Endothelial cell of hepatic sinusoid (primary cell): ENCODE results near the gene BLM.

Source experiments
- in situ Hi-C: cut with HindIII; loops from 2 replicates; pipeline ENCODE4 v1.10.0; 2017; ENCODE audit warnings: low sequenced_read_pairs

Gene BLM

DNA sequence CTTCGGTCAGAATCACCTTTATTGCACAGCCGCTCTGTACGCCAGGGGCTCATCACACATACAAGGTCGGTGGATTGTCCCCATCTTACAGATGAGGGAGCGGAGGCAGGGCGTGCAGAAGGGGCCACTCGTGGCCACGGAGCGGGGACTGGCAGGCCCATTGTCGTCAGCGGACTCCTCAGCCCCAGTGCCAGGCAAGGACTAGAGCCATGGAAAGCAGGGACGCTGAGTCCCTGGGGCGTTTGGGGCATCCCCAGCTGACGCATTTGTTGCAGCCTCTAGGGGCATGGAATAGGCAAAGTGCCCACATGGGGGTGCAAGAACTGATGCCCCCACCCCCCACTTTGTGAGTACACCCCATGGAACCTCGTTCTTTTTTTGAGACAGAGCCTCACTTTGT is 121.4 kb downstream of the BLM start:
- in situ Hi-C loops: loop anchor here (25.0 kb wide), 1 partner anchor 99 kb away; the partner anchor contains the start of genes HDDC3 and UNC45A

DNA sequence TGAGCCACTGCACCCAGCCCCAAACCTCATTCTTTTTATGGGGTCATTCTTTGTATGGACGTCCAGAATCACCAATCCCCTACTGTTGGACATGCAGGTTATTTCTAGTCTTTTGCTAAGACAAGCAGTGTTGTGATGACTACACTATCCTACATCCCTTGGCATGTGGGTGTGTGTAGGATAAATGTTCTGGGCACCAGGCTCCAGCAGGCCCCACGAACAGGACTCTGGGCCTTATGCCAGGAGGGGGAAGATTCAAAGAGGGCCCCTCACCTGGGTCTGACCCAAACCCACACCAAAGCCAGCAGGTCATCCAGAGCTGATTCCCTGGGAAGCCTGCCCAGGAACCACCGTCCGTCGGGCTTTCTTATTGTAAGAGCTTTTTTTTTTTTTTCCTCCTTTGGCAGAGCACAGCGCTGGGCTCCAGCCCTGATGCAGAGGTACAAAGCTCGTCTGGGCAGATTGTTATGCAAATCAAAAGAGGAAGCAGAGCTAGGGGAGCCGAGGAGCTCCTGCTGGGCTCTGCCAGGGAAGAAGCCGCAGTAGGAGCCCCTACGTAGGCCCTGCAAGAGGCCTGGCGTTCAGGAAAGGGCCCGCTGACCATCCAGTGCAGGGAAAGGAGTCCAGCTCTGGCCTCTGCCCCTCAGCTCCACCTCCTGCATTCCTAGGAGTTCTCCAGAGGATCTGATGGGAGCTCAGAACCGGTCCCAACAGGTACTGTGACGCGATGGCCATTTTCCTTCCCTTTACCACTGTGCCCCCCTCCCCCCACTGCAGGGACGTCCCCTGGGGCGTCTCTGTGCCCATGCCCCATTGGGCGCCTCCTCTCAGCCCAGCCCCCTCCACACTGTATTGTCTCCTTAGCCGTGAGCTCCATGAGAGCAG is 122.3 kb downstream of the BLM start:
- in situ Hi-C loops: loop anchor here (25.0 kb wide), 1 partner anchor 98 kb away; the partner anchor contains the start of genes HDDC3 and UNC45A

DNA sequence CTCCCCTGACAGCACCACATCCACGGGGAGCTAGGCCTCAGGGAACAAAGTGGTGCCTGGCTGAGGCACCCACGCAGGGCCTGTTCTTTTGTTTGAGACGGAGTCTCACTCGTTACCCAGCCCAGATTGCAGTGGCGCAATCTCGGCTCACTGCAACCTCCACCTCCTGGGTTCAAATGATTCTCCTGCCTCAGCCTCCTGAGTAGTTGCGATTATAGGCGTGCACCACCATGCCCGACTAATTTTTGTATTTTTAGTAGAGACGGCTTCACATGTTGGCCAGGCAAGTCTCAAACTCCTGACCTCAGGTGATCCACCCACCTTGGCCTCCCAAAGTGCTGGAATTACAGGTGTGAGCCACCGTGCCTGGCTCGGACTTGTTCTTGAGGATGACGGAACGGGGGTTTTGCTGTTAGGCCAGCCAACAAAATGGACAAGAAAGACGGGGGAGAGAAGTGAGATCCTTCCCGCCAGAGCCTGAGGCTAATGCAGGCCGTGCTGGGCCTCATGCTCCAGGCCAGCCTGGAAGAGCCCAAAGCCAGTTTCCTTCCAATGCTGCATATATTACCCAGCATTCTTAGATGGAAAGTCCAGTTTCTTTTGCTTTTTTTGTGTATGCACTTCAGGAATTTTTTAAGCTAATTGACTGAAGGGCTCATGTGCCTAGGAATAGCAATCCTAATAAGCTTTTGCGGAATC is 123.2 kb downstream of the BLM start:
- in situ Hi-C loops: loop anchor here (25.0 kb wide), 1 partner anchor 97 kb away; the partner anchor contains the start of genes HDDC3 and UNC45A

DNA sequence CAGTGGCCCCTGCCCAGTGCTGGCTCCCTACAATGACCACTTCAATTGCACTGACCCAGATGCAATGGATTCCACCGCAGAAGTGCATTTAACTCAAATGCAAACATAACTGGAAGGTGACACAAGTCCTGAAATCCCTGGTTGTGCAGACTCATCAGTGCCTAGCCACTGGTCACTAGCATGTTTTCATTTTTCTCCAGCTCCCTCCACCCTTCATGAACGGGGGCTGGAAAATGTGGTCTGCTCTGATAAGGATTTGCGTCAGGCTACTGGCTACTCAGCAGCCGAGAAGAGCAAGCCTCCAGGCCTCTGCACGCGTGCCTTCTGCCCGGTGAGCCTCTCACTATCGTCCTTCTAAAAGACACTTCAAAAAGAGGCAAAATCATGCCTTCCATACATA is 123.8 kb downstream of the BLM start:
- in situ Hi-C loops: loop anchor here (25.0 kb wide), 1 partner anchor 96 kb away; the partner anchor contains the start of genes HDDC3 and UNC45A

DNA sequence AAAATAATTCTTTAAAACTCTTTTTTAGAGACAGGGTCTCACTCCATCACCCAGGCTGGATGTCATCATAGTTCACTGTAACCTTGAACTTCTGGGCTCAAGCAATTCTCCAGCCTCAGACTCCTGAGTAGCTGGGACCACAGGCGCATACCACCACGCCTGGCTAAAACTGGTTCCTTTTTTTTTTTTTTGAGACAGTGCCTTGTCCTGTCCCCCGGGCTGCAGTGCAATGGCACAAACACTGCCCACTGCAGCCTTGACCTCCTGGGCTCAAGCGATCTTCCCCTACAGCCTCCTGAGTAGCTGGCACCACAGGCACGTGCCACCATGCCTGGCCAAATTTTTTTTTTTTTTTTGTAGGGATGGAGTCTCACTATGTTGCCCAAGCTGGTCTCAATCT is 127.5 kb downstream of the BLM start:
- in situ Hi-C loops: loop anchor here (25.0 kb wide), 1 partner anchor 93 kb away; the partner anchor contains the start of genes HDDC3 and UNC45A

DNA sequence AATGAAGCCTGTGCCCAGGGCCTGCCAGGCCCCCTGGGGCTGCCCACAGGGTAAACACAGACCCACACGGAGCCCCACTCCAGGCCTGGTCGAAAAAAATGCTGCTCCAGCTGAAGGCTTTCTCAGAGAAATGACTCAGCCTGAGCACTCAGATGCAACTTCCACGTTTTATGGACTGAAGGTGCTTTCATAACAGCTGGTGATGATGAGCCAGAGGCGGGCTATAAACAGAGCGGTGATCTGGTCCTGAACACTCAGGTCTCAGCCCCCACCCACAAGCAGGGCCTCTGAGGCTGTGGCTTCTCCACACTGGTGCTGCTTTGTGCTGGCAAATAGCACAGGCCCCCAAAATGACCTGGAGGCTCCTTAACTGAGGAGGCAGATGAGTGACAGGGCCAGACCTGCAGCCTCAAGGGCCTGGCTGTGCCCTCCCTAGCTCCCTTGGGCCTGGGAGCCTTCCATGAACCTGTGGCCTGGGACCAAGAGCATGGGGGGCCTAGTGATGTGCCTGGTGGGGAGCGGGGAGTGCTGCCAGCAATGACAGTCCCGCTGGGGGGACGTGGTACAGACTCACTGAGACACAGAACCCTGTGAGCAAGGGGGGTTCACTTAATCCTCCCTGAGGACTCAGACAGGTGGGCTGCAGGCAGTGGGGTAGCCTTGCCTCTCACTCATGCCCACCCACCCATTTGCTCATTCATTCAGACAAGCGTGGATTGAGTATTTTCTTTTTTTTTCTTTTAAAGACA is 128.2 kb downstream of the BLM start:
- in situ Hi-C loops: loop anchor here (25.0 kb wide), 1 partner anchor 92 kb away; the partner anchor contains the start of genes HDDC3 and UNC45A

DNA sequence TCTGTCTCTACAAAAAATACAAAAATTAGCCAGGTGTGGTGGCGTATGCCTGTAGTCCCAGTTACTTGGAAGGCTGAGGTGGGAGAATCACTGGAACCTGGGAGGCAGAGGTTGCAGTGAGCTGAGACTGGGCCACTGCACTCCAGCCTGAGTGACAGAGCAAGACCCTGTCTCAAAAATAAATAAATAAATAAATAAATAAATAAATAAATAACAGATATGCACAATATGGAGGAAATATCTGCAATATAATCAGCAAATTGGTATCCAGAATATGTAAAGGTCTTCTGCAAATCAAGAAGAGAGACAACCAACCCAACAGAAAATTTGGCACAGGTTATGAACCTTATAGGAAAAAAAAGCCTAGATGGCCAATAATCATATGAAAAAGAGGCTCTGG is 132.3 kb downstream of the BLM start:
- in situ Hi-C loops: loop anchor here (25.0 kb wide), 1 partner anchor 88 kb away; the partner anchor contains the start of genes HDDC3 and UNC45A

DNA sequence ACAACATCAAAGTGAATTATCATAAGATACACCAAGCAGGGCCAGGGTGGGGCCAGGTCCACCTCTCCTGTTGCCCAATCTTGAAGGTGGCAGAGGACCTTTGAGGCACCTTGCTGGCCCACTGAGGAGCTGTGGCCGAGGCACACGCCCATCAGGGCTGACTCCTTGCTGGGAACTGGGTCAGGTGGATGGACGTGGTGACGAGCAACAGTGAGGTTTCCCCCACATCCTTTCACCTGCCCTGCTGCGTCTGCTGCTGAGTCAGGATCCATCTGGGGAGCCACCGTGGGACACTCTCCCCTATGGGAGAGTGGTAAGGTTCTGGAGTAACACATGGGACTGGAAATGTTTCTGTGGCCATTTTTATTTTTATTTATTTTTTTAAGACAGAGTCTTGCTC is 134.0 kb downstream of the BLM start:
- in situ Hi-C loops: no loop called here

DNA sequence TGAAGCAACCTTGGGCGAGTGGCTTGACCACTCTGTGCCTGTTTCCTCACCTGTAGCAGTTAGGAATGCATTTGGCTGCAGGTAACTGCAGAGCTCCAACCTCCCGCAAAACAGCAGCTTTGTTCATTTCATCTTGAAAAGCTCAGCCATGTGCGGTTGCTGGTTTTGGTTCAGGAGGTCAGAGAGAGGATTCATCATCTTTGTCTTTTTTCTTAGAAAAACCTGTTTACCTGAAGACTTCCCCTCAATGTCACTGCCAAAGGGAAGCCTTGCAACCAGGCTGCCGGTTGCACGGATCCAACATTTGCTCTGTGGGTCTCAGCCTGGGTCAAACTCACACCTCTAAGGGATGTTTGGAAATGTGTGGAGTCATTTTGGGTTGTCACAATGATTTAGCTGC is 134.8 kb downstream of the BLM start:
- in situ Hi-C loops: no loop called here

DNA sequence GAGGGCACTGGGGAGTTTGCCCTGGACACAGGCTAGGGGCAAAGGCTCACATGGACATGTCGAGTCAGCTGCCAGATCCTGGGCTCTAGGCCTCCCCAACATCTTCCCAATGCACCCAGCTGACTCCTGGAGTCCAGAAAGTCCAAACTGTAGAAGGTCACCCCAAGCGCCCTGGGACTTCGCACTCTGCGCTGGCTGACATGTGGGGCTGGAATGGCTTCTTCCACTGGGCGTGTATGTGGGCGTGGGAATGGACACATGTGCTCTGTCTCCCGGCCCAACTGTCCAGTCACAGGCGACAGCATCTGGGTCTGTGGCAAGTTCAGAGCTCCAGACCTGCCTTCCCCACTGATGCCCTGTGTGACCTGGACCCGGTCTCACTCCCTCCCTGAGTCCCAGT is 138.0 kb downstream of the BLM start:
- in situ Hi-C loops: no loop called here

DNA sequence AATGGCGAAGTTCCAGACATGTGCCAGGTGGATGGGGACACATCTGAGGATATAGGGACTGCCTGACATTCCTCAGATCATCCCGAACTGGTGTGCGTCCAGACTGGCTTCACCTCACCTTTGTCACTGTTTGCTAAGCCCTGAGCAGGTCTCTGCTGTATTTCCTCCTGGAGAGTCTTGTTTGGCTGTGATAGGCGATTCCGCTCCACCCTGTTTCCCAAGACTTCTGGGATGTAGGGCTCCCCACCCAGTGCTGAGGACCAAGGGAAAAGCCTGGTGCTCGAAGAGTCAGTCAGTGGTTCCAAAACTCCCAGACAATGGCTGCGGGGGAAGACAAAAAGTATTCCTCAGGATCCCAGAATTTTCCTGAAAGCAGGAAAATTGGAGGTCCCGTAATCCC is 140.2 kb downstream of the BLM start:
- in situ Hi-C loops: no loop called here

DNA sequence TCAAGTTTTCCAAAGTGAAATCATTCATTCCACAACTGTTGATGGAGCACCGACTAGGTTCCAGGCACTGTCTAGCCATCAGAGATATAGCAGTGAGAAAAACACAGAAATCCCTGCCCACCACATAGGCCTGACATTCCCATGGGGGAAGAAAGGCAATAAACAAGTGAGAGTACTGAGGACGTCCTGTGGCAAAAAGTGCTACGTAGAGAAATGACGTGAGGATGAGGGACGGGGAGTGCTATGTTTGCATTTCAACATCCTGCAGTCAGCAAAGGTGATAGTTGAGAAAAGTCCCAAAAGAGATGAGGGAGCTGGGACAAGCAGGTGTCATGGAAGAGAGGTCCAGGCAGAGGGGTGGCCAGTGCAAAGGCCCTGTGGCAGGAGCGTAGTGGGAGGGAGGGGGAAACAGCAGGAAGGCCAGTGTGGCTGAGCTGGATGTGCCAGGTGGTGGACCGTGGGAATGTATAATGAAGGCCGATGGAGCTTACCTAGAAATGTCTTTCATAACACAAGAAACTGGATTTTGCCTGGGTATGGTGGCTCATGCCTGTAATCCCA is 140.8 kb downstream of the BLM start:
- in situ Hi-C loops: no loop called here

DNA sequence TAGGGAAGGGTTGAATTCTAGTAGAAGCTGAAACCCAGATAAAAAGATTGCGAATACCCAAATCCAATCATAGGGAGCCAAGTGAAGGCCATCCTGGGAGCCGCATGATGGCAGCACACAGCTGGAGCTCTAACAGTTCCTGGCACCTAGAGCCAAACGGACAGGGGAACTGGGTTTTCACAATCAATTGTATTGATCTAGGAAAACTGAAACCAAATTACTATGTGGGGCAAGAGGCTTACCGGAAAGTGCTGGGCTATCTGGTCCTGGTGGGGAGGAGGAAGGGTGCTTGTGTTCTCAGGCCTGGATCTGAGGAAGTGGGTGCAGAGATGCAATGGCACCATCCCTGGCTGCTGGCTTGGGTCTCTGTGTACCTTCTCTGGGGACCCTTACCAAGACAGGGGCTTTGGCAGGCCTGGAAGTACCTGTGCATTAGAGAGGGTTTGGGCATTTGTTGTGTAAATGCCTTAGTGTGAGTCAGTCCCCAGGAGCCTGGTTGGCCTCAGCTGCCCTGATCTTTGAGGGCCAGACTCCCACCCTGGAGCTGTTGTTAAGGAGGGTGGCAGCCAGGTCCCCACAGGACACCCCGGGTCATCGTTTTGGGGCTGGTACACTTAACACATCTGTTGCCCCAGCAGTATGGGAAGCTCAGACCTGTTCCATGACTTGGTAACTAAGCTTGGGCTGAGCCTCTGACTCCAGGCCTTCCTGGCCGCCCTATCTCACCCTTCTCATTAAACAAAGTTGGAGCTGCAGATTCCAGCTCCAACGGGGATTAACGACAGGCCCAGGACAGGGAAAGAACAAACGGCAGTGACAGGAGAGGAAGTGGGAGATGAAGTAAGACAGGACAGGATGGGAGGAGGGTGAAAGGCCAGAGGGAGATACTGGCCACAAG is 142.3 kb downstream of the BLM start:
- in situ Hi-C loops: no loop called here

DNA sequence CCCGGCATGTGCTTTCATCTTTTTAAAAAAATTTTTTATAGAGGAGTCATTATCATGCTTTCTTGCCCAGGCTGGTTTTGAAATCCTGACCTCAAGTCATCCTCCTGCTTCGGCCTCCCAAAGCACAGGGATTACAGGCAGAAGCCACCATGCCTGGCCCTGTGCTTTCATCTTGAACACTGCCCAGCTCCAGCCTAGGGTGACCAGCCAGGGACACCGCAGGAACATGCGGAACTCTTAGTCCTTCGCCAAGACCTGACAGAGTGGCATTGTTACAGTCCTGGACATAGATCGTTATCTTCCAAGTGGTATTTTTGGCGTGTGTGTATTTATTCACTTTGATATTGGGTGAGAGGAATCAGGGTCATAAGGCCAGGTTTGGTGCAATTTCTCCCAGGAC is 143.3 kb downstream of the BLM start:
- in situ Hi-C loops: no loop called here

DNA sequence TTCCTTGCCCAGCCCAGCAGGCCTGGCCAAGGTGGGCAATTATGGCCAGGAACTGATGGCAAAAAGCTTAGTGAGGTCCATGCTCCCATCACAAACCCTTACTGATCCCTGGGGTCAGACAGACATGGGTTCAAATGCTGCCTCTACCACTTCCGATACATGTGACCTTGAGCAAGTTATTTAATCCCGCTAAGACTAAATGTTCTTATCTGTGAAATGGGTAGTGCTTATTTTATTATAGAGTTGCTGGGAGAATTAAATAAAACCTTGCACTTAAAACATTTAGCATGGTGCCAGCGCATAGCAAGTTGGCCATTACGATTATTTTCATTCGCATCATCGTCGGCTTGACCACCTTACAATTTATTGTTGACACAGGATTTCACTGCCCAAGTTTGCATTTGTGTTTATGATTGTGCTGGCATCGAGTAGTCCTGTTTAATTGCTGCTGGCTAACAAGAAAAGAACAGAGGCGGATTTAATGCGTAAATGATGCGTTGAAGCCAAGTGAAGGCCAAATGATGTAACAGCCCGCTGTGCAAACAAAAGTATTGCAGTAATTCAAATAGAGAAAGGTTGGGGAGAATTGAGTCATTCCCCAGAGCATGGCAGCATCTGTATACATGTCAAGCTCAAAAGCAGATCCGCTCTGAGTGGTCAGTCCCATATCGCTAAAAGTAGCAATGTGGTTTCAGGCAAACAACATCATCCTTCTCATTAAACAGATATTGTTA is 144.0 kb downstream of the BLM start:
- in situ Hi-C loops: no loop called here

DNA sequence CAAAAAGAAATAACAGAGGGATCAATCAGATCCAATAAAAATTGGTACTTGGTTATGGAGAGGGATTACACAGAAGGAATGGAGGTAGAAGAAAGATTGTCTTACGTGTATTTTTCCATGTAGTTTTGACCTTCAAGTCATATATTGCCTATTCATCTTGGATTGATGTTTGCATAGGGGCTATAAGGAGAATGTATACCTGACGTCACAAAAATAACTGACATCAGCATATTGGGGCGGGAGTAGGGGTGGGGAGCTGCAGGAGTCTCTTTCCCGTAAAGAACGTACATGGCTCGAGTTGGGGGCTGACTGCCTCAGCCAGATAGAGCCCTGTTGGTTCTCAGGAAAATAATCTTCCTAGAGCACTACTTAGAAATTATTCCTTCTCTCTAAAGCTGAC is 145.3 kb downstream of the BLM start:
- in situ Hi-C loops: no loop called here

DNA sequence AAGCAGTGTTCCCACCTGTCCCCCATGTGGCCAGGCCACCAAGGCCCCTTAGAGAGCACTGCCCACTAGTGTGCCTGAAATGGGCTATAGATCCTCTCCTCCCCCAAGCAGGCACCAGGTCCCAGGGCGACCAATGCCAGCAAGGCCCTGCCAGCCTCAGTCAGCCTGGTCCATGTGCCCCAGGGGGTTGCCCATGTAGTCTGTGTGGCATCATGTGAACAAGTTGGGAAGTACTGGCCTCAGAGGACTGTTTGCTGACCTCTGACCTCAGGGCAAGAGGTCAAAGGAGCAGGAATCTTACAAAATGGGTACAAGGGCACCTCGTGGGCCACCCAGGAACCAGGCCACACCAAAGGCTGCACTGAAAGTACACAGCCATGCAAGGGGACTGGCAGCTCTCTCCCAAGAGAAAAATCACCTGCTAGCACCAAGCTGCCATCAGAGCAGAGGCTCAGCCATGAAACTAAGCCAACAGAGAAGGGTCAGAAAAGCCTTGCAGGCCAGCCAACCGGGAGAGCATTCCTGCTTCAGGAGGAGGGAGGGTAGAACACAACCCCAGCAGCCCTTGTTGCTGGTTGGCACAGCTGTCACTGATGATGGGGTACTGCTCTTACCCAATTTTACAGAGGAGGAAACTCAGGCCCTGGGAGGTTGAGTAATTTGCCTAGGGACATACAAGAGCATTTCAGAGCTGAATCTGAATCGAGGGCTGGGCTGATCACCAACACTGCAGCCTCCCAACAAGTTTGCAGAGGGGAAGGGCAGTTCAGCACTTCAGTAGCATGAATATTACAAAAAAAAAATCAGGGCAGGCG is 146.0 kb downstream of the BLM start:
- in situ Hi-C loops: no loop called here

DNA sequence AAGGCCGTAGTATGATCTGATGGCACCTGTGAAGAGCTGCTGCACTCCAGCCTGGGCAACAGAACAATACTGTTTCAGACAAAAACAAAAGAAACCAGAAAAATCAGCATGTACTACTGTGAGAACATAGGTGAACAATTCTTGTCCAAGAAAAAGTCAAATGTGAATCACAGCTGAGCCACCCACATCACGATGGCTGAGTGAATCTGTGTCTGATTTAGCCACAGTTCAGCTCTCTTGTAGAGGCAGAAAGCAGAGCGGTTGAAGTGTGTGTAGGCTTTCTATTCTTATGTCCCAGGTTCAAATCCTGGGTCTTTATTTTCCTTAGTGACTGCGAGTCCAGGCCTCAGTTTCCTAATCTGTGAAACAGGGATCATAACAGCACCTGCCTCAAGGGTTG is 146.8 kb downstream of the BLM start:
- in situ Hi-C loops: no loop called here
